GM23338 (cell line): ENCODE results near the gene ITPRIP.

Source experiments
- CTCF ChIP-seq, 2 experiments: fragments of 200-600 bp in 1 of 2; sonication (generic) in 1 of 2; conservative IDR thresholded peaks; 2 replicates each; pipeline versions ENCODE4 v1.5.1 to v1.6.1; 2016 to 2017; ENCODE audit warnings: antibody characterized with exemption in 2 of 2, low read depth in 2 of 2, mild to moderate bottlenecking in 2 of 2, moderate library complexity in 1 of 2
- EZH2 ChIP-seq: fragments of 200-600 bp; sonication (generic); IDR thresholded peaks from one replicate; pipeline ENCODE4 v1.8.0; 2017; ENCODE audit warnings: antibody characterized with exemption, mild to moderate bottlenecking, low read depth; ENCODE audit not compliant: unreplicated experiment
- EZH2phosphoT487 ChIP-seq: fragments of 200-600 bp; sonication (generic); IDR thresholded peaks from one replicate; pipeline ENCODE4 v1.8.1; 2018; ENCODE audit warnings: antibody characterized with exemption; ENCODE audit not compliant: unreplicated experiment
- JUNB ChIP-seq: IDR thresholded peaks from one replicate; pipeline ENCODE4 v1.6.1; 2016; ENCODE audit warnings: antibody characterized with exemption; ENCODE audit not compliant: unreplicated experiment
- POLR2AphosphoS5 ChIP-seq: IDR thresholded peaks from 2 replicates; pipeline ENCODE4 v1.6.1; 2016; ENCODE audit warnings: antibody characterized with exemption, low read depth
- REST ChIP-seq: IDR thresholded peaks from one replicate; pipeline ENCODE4 v1.6.1; 2018; ENCODE audit warnings: antibody characterized with exemption; ENCODE audit not compliant: unreplicated experiment
- STAT1 ChIP-seq: IDR thresholded peaks from one replicate; pipeline ENCODE4 v1.6.1; 2016; ENCODE audit warnings: antibody characterized with exemption; ENCODE audit not compliant: unreplicated experiment
- ZNF462 ChIP-seq: fragments of 250-450 bp; sonication (Bioruptor Pico); IDR thresholded peaks from 2 replicates; pipeline ENCODE4 v1.5.0; 2020; ENCODE audit warnings: mild to moderate bottlenecking, moderate library complexity

GRCh38 chr10:104311184-104311720 lies 27.0 kb downstream of the ITPRIP start:
- TF ChIP-seq POLR2AphosphoS5 (no peak), CTCF (conservative IDR thresholded peaks at IDR 0.05; ENCODE audit: low read depth in 2 of 2) (no peak), EZH2 (no peak), EZH2phosphoT487 (no peak), REST (no peak), JUNB (no peak), STAT1 (no peak), ZNF462 (CRISPR knock-in tag) (no peak)
